Esophagus (tissue), 2 donors: Measurements from ENCODE around the gene ARHGEF39. TPM values are rescaled to one million over a fixed set of nuclear protein-coding genes. Genes with fewer than 3 reads are reported as not detected.
A peak's percentile ranks its signal among the peaks of the same experiment; 100 is the strongest.

Experiments used
- H3K27ac ChIP-seq, 2 donors: one replicate each; pipeline ENCODE4 v1.5.1; 2013; ENCODE audit warnings: low read depth in 2 of 2, mild to moderate bottlenecking in 2 of 2, inconsistent platforms in 1 of 2, low read length in 1 of 2, moderate library complexity in 1 of 2
- H3K27me3 ChIP-seq, 2 donors: one replicate each; pipeline ENCODE4 v1.6.1; 2013; ENCODE audit warnings: low read length in 2 of 2, control low read depth in 1 of 2, mild to moderate bottlenecking in 1 of 2; ENCODE audit not compliant: insufficient read depth in 2 of 2, control insufficient read depth in 1 of 2
- H3K36me3 ChIP-seq, 2 donors: one replicate each; pipeline ENCODE4 v1.6.1; 2013; ENCODE audit warnings: low read length in 1 of 2; ENCODE audit not compliant: control insufficient read depth in 2 of 2, insufficient read depth in 2 of 2
- H3K4me1 ChIP-seq, 2 donors: one replicate each; pipeline ENCODE4 v1.6.1; 2013; ENCODE audit warnings: low read length in 1 of 2; ENCODE audit not compliant: control insufficient read depth in 2 of 2, insufficient read depth in 2 of 2
- H3K4me3 ChIP-seq, 2 donors: one replicate each; pipeline ENCODE4 v1.5.1; 2013; ENCODE audit warnings: low read length in 2 of 2, mild to moderate bottlenecking in 2 of 2, low read depth in 1 of 2, moderate library complexity in 1 of 2
- H3K9me3 ChIP-seq, 2 donors: one replicate each; pipeline ENCODE4 v1.6.1; 2013; ENCODE audit warnings: mild to moderate bottlenecking in 2 of 2, low read depth in 1 of 2, low read length in 1 of 2, moderate library complexity in 1 of 2; ENCODE audit not compliant: control insufficient read depth in 2 of 2, insufficient read depth in 1 of 2
- WGBS, 2 donors: extraction: QIAGEN DNeasy Blood & Tissue Kit; methylation state at CpG; one replicate each; pipeline ENCODE4 v1.1.7; 2013; 5-methylcytosine and 5-hydroxymethylcytosine counted together
- polyA plus RNA-seq, 2 donors: library from polyadenylated mRNA; stranded (reverse); fragments of 200-250 nt; gene quantifications; one replicate each; pipeline ENCODE4 v1.2.3, GENCODE V29; 2013
- donor health status: healthy with polysubstance abuse.
- donor health status: Bipolar disorder and iron deficiency.

The ARHGEF39 gene
- polyA plus RNA-seq, 2 donors: 2.4 to 4.0 TPM

- peak within 1 kb of the TSS; percentile 79 to 92 for H3K4me3 ChIP-seq
- 0% methylated on average over 58 to 67 of the region's 67 CpGs for WGBS, 2 donors
- H3K4me1 ChIP-seq: peaks cover 0 to 6% of the 10 kb centered on the region in 2 donors
These were observed 6.6 kb downstream of the ARHGEF39 start, which contains the start of gene CCDC107 for GRCh38 chr9:35658137-35658967. Gene CCDC107 (plus strand): TSS chr9:35658292. CDS start chr9:35658380, 88 bp downstream.

GRCh38 chr9:35657546-35658136 lies 7.4 kb downstream of the ARHGEF39 start, which contains the start of gene RMRP:
Gene RMRP (minus strand): TSS chr9:35658019.
- peaks cover 0 to 6% of the 10 kb centered on the region in 2 donors for H3K4me1 ChIP-seq
- H3K9me3 ChIP-seq: no peaks in the 10 kb centered on the region
- H3K36me3 ChIP-seq: peaks cover 5 to 6% of the 10 kb centered on the region in 2 donors
- H3K27ac ChIP-seq: peak within 1 kb of the TSS; percentile 93 to 97
- WGBS, 2 donors: 1% methylated on average over 42 of the region's 42 CpGs
- H3K27me3 ChIP-seq: no peaks in the 10 kb centered on the region
- peak within 1 kb of the TSS; percentile 79 to 92 for H3K4me3 ChIP-seq

More at GRCh38 chr9:35658137-35658967, 6.6 kb downstream of the ARHGEF39 start, which contains the start of gene CCDC107:
- H3K9me3 ChIP-seq: no peaks in the 10 kb centered on the region
- H3K36me3 ChIP-seq: peaks cover 5 to 6% of the 10 kb centered on the region in 2 donors
- no peaks in the 10 kb centered on the region for H3K27me3 ChIP-seq
- H3K27ac ChIP-seq: peak within 1 kb of the TSS; percentile 93 to 97

DNA sequence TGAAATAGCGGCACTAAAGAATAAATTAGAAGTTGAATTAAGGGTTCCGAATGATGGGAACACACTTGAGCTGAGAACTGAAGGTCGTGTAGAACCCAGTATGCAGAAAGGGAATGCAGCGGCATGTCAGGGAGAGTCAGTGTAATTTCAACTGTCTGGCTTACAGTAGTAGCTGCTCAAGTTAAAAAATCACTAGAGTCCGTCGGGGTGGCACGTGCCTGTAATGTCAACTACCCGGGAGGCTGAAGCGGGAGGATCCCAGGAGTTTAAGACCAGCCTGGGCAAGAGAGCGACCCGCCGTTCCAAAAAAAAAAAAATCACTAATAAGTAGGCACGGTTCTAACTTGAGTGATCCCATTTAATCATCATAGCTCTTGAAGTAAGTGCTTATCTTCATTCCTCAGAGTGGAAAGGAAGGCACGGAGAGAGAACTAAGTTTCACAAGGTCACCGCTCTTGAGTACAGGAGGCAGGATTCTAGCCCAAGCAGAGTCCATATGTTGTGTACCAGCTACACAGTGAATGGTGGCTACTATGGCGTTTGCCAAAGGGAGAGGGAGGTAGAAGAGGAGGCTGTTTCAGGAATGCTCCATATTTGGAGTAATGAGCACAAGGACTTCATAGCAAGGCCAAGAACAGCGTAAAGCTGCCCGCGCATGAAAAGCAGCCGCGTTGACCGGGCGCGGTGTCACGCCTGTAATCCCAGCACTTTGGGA lies 8.0 kb downstream of the ARHGEF39 start:
- peak overlapping the region; percentile 93 to 97 for H3K27ac ChIP-seq
- H3K9me3 ChIP-seq: no peaks in the 10 kb centered on the region
- peaks cover 0 to under 1% of the 10 kb centered on the region in 2 donors for H3K4me1 ChIP-seq
- peak overlapping the region; percentile 5 to 79 for H3K4me3 ChIP-seq
- 28 to 29% methylated on average over 25 of the region's 25 CpGs for WGBS, 2 donors
- peaks cover 2 to 6% of the 10 kb centered on the region in 2 donors for H3K36me3 ChIP-seq
- H3K27me3 ChIP-seq: no peaks in the 10 kb centered on the region

DNA sequence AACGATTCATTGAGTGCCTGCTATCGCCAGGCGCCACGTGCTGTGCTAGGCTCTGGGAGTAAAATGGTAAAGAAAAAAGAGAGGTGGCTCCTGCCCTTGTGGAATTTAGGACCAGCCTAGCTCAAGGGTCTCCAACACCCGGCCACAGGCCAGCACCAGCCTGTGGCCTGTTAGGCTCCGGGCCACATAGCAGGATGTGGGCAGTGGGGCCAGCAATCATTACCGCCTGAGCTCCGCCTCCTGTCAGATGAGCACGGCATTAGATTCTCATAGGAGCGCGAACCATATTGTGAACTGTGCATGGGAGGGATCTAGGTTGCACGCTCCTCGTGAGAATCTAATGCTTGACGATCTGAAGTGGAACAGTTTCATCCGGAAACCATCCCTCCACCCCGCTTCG lies 8.6 kb downstream of the ARHGEF39 start:
- H3K4me1 ChIP-seq: no peaks in the 10 kb centered on the region
- 76 to 83% methylated on average over 17 of the region's 17 CpGs for WGBS, 2 donors
- H3K27ac ChIP-seq: peak overlapping the region in 1 of 2 donors; percentile 44
- H3K9me3 ChIP-seq: no peaks in the 10 kb centered on the region
- H3K27me3 ChIP-seq: no peaks in the 10 kb centered on the region
- peaks cover 0 to 6% of the 10 kb centered on the region in 2 donors for H3K36me3 ChIP-seq
- H3K4me3 ChIP-seq: no peak overlapping the region

- H3K36me3 ChIP-seq: no peaks in the 10 kb centered on the region
- no peaks in the 10 kb centered on the region for H3K27me3 ChIP-seq
- H3K4me3 ChIP-seq: no peak overlapping the region
- no peak overlapping the region for H3K27ac ChIP-seq
- 91 to 94% methylated on average over 2 of the region's 2 CpGs for WGBS, 2 donors
- no peaks in the 10 kb centered on the region for H3K9me3 ChIP-seq
- no peaks in the 10 kb centered on the region for H3K4me1 ChIP-seq
These were observed 11.4 kb downstream of the ARHGEF39 start for GRCh38 chr9:35653611-35654010.

- Histone ChIP-seq H3K4me3 (no peak overlapping the region), H3K9me3 (no peaks in the 10 kb centered on the region), H3K27me3 (no peaks in the 10 kb centered on the region), H3K27ac (no peak overlapping the region), H3K36me3 (no peaks in the 10 kb centered on the region), H3K4me1 (no peaks in the 10 kb centered on the region)
- WGBS, 2 donors: 91 to 93% methylated on average over 8 of the region's 8 CpGs
These were observed 12.2 kb downstream of the ARHGEF39 start for GRCh38 chr9:35652829-35653209.

DNA sequence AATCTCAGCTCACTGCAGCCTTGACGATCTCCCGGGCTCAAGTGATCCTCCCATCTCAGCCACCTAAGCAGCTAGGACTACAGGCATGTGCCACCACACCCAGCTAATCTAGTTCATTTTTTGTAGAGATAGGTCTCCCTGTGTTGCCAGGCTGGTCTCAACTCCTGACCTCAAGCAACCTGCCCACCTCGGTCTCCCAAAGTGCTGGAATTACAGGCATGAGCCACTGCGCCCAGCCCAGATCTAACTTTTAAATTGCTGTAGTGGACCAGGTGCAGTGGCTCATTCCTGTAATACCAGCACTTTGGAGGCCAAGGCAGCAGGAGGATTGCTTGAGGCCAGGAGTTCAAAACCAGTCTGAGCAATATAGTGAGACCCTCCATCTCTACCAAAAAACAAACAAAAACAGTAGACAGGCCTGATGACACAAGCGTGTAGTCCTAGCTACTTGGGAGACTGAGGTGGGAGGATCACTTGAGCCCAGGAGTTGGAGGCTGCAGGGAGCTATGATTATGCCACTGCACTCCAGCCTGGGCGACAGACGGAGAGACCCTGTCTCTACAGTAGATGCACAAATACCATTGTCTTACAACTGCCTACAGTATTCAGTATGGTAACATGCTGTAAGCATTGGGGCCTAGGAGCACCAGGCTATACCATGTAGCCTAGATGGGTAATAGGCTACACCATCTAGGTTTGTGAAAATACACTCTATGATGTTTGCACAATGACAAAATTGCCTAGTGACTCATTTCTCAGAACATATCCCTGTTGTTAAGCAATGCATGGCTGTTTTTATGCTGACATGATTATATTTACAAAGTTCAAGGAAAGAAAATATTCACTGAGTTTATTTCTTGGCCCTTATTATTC lies 12.8 kb downstream of the ARHGEF39 start:
- 76 to 81% methylated on average over 7 of the region's 7 CpGs for WGBS, 2 donors
- no peak overlapping the region for H3K4me3 ChIP-seq
- H3K27ac ChIP-seq: no peak overlapping the region
- H3K4me1 ChIP-seq: no peaks in the 10 kb centered on the region
- H3K36me3 ChIP-seq: no peaks in the 10 kb centered on the region
- no peaks in the 10 kb centered on the region for H3K27me3 ChIP-seq
- no peaks in the 10 kb centered on the region for H3K9me3 ChIP-seq

GRCh38 chr9:35650341-35651158 lies 14.4 kb downstream of the ARHGEF39 start, which contains the start of gene SIT1:
Gene SIT1 (minus strand): TSS chr9:35650931. CDS start chr9:35650853, 78 bp downstream.
- no peaks in the 10 kb centered on the region for H3K9me3 ChIP-seq
- H3K4me3 ChIP-seq: peak within 1 kb of the TSS; percentile 23 to 34
- H3K4me1 ChIP-seq: no peaks in the 10 kb centered on the region
- H3K27ac ChIP-seq: peak within 1 kb of the TSS; percentile 27 to 38
- no peaks in the 10 kb centered on the region for H3K36me3 ChIP-seq
- 67 to 70% methylated on average over 20 to 22 of the region's 22 CpGs for WGBS, 2 donors
- H3K27me3 ChIP-seq: no peaks in the 10 kb centered on the region
